Activated T-cell treated with anti-CD3 and anti-CD28 coated beads, Interleukin-2, amount 50 U/mL, for 1 hour (primary cell): ENCODE data around the gene FBXO36.
"Not testable (repeated sequence)": the region's sequence is repeated elsewhere in the genome, so short reads cannot be mapped to it uniquely, and the experiment has no call there.

ENCODE experiments used
- DNase-seq: peaks from one replicate; pipeline ENCODE4 v3.0.0-alpha.2; 2020

The FBXO36 gene

GRCh38 chr2:229922449-229923386 is at the start of gene FBXO36:
Gene FBXO36 (plus strand): TSS chr2:229922503. CDS start chr2:229922514, 11 bp downstream.
- DNase-seq: no peak

DNA sequence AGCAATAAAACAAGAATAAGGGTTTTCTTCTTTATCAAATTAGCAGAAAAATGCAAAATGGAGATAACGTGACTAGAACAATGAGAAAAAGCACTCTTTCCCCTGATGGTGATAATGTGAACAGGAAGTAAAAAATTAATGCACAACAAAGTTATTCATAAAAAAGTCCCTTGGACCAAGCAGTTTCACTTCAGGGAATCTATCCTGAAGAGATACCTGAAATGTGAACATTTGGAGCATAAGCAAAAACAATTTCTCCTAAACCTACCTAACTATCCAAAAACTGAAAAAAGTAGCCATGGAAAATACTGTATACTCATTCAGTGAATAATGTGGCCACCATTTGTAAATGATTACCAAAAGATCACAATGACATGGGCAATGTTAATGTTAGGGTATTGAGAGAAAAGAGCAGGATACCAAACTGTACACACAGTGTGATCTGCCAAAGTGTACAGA is 49.2 kb upstream of the FBXO36 start:
- no peak for DNase-seq

GRCh38 chr2:229874647-229875046 is 47.7 kb upstream of the FBXO36 start:
- DNase-seq: no peak

DNA sequence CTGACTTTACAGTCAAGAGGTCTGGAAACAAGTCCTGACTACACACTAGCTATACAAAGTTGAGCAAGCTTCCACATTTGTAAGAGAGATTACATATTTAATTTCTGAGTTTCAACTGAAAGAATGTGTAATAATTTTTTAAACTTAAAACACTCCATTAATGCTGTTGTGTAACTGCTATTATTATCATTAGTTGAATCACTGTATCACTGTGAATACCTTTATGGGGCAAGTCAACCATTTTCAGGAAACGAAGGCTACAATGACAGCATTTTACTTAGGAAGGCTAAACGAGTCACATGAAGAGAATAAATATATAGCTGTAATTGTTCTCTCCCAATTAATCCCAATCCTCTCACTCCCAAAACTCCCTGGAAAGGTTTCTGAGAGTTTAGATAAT is 46.8 kb upstream of the FBXO36 start:
- DNase-seq: no peak

- no peak for DNase-seq
These were observed 42.9 kb upstream of the FBXO36 start for GRCh38 chr2:229879191-229879950.

GRCh38 chr2:229880892-229881586 is 41.3 kb upstream of the FBXO36 start:
- no peak for DNase-seq

- no peak for DNase-seq
These were observed 39.7 kb upstream of the FBXO36 start for GRCh38 chr2:229882583-229882982.

DNA sequence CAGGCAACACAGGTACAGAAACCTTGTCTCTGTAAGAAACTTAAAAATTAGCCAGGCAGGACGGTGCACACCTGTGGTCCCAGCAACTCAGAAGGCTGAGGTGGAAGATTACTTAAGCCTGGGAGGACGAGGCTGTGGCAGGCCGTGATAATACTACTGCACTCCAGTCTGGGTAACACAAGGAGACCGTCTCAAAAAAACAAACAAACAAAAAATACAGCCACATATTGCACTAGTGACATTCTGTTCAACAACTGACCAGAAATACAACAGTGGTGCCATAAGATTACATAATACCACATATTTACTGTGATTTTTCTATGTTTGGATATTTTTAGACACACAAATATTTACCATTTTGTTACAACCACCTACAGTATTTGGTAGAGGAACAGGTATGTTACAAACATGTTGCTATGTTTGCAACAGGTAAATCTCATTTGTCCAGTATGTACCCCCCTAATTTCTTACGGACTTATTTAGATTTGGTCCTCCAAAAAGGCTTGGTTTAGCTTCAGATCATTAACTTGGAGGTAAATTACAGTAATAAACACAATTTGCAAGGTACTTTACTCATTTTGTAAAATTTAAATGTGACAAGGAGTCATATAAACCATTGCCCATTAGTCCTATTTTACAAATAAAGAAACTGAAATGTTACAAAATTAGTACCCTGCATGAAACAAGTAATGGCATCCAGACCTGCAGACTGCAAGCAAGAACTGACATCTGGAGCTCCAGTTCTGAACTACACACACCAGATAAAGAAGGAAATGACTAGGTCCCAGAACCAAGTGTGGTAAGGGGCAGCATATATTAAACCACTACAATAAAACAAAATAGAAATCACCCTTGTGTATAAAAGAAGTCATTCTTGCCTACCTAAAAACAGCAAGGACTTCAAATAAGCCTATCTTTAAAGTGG is 37.3 kb upstream of the FBXO36 start:
- no peak for DNase-seq

GRCh38 chr2:229887441-229887840 is 34.9 kb upstream of the FBXO36 start:
- no peak for DNase-seq

DNA sequence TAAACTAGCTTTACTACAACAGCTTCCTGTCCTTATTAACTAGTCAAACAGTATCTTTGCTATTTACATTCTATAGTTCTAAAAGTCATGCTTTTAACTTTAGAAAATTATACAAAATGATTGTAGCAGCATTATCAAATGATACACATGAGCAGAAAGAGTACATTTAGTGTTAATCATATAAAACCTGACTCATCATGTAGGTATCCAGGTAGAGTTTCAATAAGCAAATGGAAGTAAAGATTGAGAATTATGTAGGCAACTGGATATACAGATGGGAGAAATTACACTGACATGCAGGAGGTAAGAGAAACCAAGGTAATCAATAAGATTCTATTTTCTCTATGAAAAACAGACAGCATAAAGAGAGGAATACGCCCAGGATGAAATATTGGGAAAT is 34.3 kb upstream of the FBXO36 start:
- DNase-seq: no peak

GRCh38 chr2:229889023-229889422 is 33.3 kb upstream of the FBXO36 start:
- DNase-seq: no peak

DNA sequence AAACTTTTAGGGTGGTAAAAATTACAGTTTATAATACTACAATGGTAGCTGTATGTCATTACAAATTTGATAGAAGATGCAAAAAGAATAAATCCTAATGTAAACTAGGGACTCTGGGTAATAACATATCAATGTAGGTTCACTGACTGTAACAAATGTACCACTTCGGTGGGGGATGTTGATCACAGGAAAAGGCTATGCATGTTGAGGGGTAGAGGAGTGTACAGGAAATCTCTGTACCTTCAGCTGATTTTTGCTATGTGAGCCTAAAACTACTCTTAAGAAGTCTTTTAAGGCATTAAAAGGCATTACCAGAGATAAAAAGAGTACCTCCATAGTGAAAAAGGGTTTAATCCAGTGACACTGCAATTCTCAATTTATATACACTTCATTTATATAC is 25.4 kb upstream of the FBXO36 start:
- DNase-seq: no peak

GRCh38 chr2:229899604-229900003 is 22.7 kb upstream of the FBXO36 start:
- DNase-seq: no peak

DNA sequence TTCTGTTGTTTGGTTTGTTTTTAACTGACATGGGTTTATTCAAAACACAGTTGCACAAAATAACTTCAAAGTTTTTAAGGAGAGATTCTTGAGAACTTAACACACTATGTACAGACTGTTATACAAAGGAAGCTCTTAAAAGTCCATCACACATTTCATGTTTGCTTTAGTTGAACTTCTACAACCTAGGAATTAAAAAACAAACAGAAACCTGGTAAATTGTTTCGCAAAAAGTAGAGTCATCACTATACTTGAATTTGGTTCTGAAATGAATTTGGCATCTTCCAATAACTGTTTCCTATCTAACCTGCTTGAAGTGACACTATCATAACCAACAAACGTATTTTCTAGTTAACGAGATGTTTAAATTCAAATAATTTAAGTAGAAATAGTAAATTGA is 22.3 kb upstream of the FBXO36 start:
- DNase-seq: no peak

DNA sequence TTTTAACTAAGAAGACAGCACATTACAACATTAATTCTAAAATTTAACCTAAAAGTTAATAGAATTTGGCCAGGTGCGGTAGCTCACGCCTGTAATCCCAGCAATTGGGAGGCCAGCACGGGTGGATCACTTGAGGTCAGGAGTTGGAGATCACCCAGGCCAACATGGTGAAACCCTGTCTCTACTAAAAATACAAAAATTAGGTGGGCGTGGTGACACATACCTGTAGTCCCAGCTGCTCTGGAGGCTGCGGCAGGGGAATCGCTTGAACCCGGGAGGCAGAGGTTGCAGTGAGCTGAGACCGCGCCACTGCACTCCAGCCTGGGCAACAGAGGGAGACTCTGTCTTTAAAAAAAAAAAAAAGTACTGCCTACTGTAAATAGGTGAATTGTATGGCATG is 21.8 kb upstream of the FBXO36 start:
- DNase-seq: not testable (repeated sequence)

- no peak for DNase-seq
These were observed 20.5 kb upstream of the FBXO36 start for GRCh38 chr2:229901819-229902218.

DNA sequence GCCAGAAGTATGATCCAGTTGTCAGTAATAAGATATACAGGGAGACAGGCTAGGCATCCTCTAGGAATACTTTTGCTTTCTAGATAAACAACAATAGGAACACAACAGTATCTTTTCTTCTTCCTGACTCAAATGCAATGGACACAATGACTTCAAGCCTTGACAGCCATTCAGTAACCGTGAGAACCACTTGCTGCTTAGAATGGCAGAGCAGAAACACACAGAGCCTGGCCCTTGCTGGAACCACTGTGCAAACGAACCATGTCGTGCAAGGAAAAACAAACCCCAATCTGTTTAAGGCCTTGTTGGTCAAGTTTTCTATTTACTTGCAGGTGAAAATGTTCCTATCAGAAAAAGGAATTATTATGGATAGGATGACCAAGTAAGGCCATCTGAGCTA is 19.3 kb upstream of the FBXO36 start:
- DNase-seq: no peak

GRCh38 chr2:229905601-229906000 is 16.7 kb upstream of the FBXO36 start:
- DNase-seq: no peak

- no peak for DNase-seq
These were observed 13.2 kb upstream of the FBXO36 start for GRCh38 chr2:229909090-229909489.

DNA sequence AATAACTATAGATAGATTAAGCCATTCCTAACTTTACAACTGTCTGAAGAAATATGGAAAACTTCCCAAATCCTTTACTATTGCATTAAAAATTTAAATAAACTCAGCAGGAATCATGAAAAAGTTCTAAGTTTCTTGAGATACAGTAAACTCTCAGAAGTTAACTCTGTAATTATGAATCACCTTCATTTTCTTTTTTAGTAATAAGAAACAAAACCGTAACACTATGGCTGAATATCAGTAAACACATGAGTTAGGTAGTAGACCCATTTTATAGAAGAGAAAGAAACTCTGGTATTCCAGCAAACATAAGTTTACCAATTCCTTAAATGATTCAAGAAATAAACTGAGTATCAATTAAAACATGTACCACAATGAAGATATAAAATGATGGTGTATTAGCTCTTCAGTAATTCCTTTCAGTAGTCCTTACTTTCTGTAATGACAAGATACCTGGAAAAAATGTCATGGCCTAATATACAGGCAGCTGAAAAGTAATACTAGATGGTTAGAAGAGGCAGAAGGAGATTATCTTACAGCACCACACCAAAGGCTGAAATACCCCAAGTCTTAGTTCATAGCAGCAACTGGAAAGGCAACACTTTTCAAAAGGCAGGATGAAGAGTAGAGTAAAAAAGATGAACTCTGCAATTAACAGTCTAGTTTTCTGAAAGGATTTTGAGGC is 12.0 kb upstream of the FBXO36 start:
- no peak for DNase-seq

DNA sequence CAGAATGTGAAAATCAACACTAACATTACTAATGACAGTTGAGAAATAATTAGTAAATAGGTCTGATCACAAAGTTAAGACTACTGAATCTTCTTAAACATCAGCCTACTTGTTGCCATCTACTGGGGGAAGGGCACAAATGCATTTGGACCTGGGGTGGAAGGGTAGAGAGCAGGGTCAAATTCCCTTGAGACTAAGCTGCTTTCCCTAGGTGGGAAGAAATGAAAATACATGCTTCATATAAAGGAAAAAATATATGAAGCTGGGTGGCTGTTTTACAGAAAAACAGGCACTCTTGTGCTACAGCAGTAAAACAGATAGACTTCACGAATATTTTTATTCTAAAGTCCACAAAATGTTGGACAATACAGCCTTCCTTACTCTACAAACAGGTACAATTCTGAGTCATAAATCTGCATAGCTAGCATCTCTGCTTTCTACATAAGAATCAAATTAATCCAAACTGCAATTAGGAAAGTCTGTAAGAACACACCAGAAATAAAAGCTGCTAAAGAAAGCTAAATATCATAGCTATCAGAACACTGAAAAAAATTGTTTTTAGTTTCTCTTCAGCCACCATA is 11.4 kb upstream of the FBXO36 start:
- DNase-seq: no peak
